DMS153 treated with DMSO at 0.1 percent for 48 hours (cell line): ENCODE measurements around the gene B4GALT5.

Experiments
- DNase-seq: peaks from one replicate; lab custom pipeline; 2025; ENCODE audit not compliant: unreplicated experiment; lab: John Stamatoyannopoulos, UW

B4GALT5 gene

DNA sequence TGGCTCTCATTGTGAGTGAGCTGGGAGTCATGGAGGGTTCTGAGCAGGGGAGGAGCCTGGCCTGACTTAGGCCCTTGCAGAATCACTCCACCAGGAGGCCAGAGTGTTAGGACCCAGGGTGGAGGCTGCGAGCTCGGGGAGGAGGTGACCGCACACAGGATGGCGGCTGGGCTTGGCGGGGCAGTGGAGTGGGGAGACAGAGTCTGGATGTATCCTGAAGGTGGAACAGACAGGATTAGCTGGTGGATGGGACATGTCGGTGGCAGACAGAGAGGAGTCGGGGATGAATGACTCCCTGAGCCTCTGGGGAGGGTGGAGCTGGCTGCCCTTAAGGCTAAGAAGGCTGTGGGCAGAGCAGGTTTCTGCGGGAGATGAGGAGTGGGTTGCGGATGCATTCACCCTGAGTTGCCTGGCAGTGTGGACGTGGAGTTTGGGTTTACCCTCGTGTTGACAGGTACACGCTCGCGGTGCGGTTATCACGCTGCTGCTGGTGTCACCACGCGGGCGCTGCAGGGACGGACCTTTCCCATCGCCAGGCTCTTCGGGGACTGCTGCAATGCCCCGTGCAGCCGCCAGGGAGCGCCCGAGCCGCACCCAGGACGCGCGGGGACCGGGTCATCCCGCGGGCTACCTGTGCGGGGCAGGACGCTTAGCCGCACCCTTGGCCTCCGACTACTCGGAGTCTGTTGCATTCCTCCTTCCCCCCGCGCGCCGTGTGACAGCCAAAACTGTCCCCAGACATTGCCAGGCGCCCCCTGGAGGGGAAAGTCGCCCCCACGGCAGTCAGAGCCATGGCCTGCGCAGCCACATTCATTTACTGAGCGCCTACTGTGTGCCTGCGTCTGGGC, 102.8 kb downstream of the B4GALT5 start:
- peak; percentile 52 for DNase-seq

GRCh38 chr20:49608752-49609670, 104.7 kb downstream of the B4GALT5 start:
- peak; percentile 65 for DNase-seq

- no peak for DNase-seq
Observed at GRCh38 chr20:49607568-49607967, 106.1 kb downstream of the B4GALT5 start.

DNA sequence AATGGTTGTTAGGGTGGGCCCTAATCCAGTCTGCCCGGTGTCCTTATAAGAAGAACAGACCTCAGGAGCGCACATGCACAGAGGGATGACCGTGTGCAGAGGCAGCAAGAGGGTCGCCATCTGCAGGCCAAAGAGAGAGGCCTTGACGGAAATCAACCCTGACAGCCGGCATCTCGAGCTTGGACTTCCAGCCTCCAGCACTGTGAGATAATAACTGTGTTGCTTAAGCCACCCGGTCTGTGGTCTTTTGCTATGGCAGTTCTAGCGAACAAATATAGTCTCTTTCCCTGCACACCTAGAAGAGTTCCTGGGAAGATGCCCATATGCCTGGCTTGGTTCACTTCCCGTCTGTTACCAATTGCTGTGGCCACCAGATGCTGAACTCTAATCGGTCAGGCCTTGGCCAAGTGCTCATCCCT, 110.5 kb downstream of the B4GALT5 start:
- DNase-seq = no peak

DNA sequence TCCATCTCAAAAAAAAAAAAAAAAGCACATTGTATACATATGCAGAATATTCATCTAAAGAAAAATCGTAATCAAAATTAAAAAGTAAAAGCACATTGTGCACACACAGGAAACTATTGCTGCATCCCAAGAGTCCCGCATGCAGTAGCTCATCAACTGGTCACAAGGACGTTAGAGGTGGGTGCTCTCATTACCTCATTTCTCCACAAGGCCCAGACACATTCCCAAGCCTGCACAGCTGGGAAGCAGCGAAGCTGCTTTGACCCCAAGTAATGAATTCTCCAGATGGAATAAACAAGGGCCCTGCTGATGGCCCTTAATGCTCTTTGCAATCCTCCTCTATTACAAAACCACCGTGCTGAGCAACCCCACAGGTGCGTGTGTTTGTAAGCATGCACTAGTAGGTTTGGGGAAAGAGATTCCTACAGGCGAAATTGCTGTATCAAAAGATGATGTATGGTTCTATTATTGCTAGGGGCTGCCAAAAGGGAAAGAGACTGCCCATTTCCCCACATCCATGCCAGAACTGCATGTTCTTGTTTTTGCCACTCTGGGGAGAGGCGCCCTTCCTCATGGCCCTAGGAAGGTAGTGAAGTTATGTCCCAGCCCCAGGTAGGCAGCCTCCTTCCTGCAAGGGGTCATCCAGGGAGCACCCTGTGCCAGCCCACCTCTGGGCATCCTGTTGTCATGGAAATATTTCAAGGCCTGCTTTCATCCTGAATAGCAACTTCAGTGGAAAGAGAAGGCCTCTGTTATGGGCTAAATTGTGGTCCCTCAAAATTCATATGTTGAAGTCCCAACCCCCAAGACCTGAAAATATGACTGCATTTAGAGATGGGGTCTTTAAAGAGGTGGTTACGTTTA, 111.1 kb downstream of the B4GALT5 start:
- no peak for DNase-seq

- DNase-seq = no peak
Observed at GRCh38 chr20:49601153-49601924, 112.3 kb downstream of the B4GALT5 start.

GRCh38 chr20:49599746-49600113, 113.9 kb downstream of the B4GALT5 start:
- DNase-seq = no peak

GRCh38 chr20:49597825-49598395, 115.8 kb downstream of the B4GALT5 start:
- DNase-seq = no peak

- DNase-seq = no peak
Observed at GRCh38 chr20:49595811-49596561, 117.7 kb downstream of the B4GALT5 start.

GRCh38 chr20:49595346-49595745, 118.3 kb downstream of the B4GALT5 start:
- DNase-seq = no peak

DNA sequence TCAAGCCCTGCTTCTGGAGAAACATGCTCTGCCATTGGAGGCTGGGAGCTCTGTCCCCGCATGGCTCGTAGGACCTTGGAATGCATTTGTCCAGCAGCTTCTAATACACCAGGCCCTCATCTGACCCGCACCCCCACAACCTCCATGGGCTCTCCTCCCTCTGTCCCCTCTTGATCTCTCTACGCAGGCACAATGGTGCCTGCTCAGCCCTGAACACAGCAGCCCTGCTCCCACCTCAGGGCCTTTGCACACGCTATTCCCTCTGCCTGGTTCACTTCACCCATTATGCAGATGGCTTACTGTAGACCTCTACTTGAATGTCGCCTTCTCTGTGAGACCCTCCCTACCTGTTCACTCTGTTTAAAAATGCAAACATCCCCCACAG, 118.8 kb downstream of the B4GALT5 start:
- DNase-seq = no peak

- no peak for DNase-seq
Observed at GRCh38 chr20:49594143-49594930, 119.3 kb downstream of the B4GALT5 start.

GRCh38 chr20:49593466-49594142, 120.1 kb downstream of the B4GALT5 start:
- DNase-seq = no peak

DNA sequence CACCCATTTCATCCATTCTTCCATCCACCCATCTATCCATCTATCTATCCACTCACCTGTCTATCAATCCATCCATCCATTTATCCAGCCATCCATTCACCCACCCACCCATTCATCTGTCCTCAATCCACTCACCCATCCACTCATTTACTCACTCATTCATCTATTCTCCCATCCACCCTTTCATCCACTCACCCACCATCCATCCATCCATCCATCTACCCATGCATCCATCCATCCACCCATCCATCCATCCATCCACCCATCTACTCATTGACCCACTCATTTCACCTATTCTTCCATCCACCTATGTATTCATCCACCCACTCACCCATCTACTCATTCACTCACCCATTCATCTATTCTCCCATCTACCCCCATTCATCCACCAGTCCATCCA, 121.6 kb downstream of the B4GALT5 start:
- DNase-seq = no peak

DNA sequence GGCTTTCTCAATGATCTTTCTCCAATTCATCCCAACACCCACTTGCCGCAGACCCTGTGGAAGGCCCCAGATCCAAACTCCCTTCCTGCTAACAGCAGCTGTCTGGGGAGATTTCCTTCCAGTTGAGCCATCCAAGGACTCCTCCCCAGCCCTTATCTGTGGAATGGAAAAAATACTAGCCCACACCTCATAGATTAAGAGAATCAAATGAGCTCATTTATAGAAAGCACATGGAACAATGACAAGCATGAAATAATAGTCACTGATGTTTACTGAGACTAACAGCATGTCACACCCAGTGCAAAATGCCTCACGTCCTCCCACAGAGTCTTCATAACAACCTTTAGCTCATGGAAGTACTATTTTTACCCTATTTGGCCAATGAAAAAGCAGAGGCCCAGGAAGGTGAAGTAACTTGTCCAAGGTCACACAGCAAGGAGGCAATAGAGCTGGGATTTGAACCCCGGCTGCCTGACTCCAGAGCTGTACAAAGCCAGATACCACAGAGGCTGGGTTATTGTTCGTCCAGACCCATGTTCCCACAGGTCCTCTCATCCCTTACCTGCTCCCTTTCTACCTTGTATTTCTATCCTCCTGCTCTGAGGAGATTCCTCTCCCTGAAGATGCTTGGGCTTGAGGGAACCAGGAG, 122.3 kb downstream of the B4GALT5 start:
- no peak for DNase-seq

- DNase-seq = no peak
Observed at GRCh38 chr20:49590163-49591017, 123.3 kb downstream of the B4GALT5 start.
